Measurements from ENCODE around the gene KIAA0232. TPM values are rescaled to one million over a fixed set of nuclear protein-coding genes. Genes with fewer than 3 reads are reported as not detected.

Gene KIAA0232
- total RNA-seq, 4 donors from 2014 or later: 19.2 to 52.1 (median 24.6) TPM

DNA sequence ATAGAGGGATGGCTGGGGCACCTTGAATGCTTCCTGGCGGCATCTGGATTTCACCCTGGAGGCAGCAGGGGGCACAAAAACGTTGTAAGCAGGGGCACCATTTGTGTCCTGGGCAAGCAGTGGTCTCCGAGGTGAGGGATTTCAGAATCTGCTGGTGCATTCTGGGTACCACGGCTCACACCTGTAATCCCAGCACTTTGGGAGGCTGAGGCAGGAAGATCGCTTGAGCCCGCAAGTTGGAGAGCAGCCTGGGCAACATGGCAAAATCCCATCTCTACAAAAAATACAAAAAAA, 110.3 kb downstream of the KIAA0232 start:
- intact Hi-C loops (cut with DNase I; ENCODE audit: low total_unique reads): no loop called here
- 71 to 80% methylated on average over 6 of the region's 6 CpGs for WGBS, 2 donors
- no peak overlapping the region for H3K4me3 ChIP-seq (ENCODE audit: low read depth, poor library complexity, severe bottlenecking)
- no peak for TF ChIP-seq POLR2A (IDR thresholded peaks at IDR 0.05)
- TF ChIP-seq, protein P1, sequence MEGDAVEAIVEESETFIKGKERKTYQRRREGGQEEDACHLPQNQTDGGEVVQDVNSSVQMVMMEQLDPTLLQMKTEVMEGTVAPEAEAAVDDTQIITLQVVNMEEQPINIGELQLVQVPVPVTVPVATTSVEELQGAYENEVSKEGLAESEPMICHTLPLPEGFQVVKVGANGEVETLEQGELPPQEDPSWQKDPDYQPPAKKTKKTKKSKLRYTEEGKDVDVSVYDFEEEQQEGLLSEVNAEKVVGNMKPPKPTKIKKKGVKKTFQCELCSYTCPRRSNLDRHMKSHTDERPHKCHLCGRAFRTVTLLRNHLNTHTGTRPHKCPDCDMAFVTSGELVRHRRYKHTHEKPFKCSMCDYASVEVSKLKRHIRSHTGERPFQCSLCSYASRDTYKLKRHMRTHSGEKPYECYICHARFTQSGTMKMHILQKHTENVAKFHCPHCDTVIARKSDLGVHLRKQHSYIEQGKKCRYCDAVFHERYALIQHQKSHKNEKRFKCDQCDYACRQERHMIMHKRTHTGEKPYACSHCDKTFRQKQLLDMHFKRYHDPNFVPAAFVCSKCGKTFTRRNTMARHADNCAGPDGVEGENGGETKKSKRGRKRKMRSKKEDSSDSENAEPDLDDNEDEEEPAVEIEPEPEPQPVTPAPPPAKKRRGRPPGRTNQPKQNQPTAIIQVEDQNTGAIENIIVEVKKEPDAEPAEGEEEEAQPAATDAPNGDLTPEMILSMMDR (IDR thresholded peaks at IDR 0.05): no peak
- no peak for DNase-seq (ENCODE audit: low spot score in 2 of 2)

DNA sequence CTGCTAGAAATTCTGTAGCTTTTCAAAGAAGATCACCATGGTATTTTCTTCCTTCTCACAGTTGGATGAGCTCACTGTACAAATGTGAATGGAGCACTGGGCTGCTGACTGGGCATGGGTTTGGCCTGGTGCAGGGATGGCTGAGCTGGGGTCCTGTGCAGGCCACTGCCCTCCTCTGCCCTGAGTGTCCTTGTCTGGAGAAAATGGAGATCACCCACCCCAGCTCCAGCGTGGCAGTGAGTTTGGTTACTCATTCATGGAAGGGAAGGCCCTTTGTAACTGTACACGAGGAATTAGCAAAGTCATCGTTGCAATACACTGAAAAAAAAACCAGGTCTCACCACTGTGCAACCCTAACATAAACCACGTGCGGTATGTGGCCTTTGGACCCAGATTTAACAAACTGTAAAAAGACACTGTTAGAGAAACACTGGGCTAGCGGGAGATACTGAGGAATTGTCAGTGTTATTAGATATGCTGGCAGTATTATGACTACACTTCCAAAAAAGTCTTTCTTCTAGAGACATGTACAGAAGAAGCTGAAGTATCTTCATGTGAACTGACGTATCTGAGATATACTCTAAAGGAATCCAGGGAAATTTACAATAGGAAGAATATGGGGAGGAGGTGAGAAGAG, 111.0 kb downstream of the KIAA0232 start:
- intact Hi-C loops (cut with DNase I; ENCODE audit: low total_unique reads): no loop called here
- TF ChIP-seq POLR2A (IDR thresholded peaks at IDR 0.05): no peak
- TF ChIP-seq, protein P1 (IDR thresholded peaks at IDR 0.05): no peak
- peak in 1 of 2 donors; percentile 75 for DNase-seq (ENCODE audit: low spot score in 2 of 2)
- 81 to 88% methylated on average over 7 of the region's 7 CpGs for WGBS, 2 donors
- no peak overlapping the region for H3K4me3 ChIP-seq (ENCODE audit: low read depth, poor library complexity, severe bottlenecking)

DNA sequence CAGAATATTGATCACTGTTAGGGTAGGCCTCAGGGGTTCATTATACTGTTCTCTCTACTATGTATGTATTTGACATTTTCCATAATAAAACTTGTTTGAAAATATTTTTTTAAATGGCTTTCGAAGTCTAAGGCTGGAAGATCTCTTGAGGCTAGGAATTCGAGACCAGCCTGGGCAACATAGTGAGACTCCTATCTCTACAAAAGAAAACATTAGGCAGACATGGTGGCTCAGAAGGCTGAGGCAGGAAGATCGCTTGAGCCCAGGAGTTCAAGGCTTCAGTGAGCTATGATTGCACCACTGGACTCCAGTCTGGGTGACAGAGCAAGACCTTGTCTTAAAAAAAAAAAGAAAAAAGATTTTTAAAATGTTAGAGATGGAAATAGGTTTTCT, 111.6 kb downstream of the KIAA0232 start:
- 93 to 95% methylated on average over 3 of the region's 3 CpGs for WGBS, 2 donors
- TF ChIP-seq, protein P1 (IDR thresholded peaks at IDR 0.05): no peak
- no peak for TF ChIP-seq POLR2A (IDR thresholded peaks at IDR 0.05)
- intact Hi-C loops (cut with DNase I; ENCODE audit: low total_unique reads): no loop called here
- DNase-seq (ENCODE audit: low spot score in 2 of 2): no peak
- no peak overlapping the region for H3K4me3 ChIP-seq (ENCODE audit: low read depth, poor library complexity, severe bottlenecking)

DNA sequence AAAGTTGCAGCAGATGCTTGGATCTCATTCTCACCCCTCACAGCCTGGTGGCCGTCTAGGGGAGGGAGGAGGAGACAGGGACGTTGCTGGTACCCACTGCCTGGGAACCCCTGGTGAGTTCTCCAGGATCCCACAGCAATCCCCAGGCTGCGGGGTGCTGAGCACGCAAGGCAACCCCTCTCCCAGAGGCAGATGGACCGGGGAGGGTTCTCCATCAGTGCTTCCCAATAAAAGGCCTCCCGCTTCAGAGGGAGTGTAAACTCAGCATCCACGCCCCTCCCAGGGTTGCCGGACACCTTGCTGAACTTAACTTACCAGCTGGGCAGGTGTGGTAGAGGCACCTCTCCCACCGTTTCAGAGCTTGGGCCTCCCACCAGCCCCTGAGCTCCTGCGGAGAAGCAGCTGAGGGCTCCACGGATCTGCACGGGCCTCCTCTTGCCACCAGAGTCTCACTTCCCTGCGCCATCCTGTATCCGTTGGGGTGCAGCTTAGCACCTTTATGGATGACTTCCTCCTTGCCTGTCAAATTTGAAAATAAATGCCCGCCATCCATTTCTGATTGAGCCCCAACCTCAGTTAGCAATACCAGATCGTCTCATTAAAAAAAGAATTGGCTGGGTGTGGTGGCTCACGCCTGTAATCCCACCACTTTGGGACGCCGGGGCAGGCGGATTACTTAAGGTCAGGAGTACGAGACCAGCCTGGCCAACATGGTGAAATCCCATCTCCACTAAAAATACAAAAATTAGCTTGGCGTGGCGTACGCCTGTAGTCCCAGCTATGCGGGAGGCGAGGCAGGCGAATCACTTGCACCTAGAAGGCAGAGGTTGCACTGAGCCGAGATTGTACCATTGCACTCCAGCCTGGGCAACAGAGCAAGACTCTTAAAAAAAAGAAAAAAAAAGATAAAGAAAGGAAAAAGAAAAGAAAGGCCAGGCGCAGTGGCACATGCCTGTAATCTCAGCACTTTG, 112.3 kb downstream of the KIAA0232 start:
- intact Hi-C loops (cut with DNase I; ENCODE audit: low total_unique reads): no loop called here
- peak in 1 of 2 donors; percentile 49 for DNase-seq (ENCODE audit: low spot score in 2 of 2)
- WGBS, 2 donors: 92 to 93% methylated on average over 28 to 29 of the region's 29 CpGs
- TF ChIP-seq, protein P1 (IDR thresholded peaks at IDR 0.05): no peak
- no peak for TF ChIP-seq POLR2A (IDR thresholded peaks at IDR 0.05)
- no peak overlapping the region for H3K4me3 ChIP-seq (ENCODE audit: low read depth, poor library complexity, severe bottlenecking)

DNA sequence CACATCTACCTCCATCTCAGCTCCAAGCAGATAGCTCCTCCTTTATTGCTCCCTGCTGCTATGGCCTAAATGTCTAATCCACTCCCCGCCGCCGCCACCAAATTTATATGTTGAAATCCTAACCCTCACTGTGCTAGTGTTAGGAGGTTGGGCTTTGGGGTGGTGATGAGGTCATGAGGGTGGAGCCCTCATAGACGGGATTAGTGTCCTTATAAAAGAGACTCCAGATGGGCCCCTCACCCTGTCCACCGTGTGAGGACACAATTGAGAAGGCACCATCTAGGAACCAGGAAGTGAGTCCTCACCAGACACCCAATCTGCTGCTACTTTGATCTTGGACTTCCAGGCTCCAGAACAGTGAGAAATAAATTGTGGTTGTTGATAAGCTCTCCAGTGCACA, 113.5 kb downstream of the KIAA0232 start:
- WGBS, 2 donors: 79 to 80% methylated on average over 5 of the region's 5 CpGs
- TF ChIP-seq POLR2A (IDR thresholded peaks at IDR 0.05): no peak
- TF ChIP-seq, protein P1 (IDR thresholded peaks at IDR 0.05): no peak
- no peak overlapping the region for H3K4me3 ChIP-seq (ENCODE audit: low read depth, poor library complexity, severe bottlenecking)
- intact Hi-C loops (cut with DNase I; ENCODE audit: low total_unique reads): no loop called here
- no peak for DNase-seq (ENCODE audit: low spot score in 2 of 2)
